Adrenal gland (tissue), 5 donors: Measurements from ENCODE around the gene GDF7.

ENCODE experiments used
- POLR2A ChIP-seq, 2 donors: fragments of 450-650 bp; IDR thresholded peaks; one replicate each; pipeline ENCODE4 v1.6.1; 2017; ENCODE audit warnings: antibody characterized with exemption in 2 of 2, mild to moderate bottlenecking in 2 of 2, moderate library complexity in 1 of 2
- TF ChIP-seq, protein P1 (sequence below), 6 experiments: fragments of 450-650 bp in 4 of 6; fragments of 200-600 bp in 2 of 6; sonication (generic) in 1 of 6; IDR thresholded peaks; 1 replicate in 5 of 6; 2 replicates in 1 of 6; pipeline versions ENCODE4 v1.5.1 to v1.8.0; 2016 to 2021; ENCODE audit warnings: antibody characterized with exemption in 6 of 6, mild to moderate bottlenecking in 2 of 6, moderate library complexity in 1 of 6
- donor health status: DM: no; HTN: no; CAD: no.

DNA sequence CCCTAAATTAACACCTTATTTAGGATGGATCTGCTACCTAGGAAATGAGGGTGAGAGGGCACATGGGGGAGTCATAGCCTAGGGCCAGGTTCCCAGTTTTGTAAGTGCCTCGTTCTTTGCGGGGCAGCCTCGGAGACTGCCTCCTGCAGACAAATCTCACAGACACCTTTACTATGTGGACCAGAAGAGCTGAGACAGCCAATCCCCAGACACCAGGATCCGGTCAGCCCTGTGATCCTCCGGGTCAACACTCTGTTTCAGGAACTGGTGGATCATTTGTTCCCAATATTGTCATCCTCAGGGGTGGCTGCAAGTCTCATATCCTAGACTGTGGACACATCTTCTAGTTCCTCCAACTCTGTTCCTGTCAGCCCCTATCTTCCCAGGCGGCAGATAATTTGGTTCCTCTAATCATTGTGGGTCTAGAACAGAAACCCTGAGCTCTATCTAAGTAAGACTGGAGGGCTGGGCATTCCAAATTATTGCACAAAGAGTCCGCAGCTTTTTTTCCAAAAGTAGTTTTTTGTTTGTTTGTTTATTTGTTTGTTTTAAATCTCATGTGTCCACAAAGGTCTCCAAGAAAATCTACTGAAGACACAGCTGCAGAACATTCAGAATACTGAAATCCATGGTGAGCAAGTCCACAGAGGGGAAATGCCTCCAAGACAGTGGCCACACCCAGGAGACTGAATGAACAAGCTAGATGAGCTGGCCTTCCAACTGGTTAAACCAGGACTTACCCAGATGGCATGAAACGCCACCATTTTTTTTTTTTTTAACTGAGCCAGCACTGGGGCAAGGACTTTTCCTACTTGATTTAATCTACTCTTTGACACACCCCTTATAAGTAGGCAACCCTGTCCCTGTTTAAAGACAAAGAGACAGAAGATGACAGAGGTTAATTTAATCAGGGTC, 6.2 kb upstream of the GDF7 start:
- TF ChIP-seq, protein P1, sequence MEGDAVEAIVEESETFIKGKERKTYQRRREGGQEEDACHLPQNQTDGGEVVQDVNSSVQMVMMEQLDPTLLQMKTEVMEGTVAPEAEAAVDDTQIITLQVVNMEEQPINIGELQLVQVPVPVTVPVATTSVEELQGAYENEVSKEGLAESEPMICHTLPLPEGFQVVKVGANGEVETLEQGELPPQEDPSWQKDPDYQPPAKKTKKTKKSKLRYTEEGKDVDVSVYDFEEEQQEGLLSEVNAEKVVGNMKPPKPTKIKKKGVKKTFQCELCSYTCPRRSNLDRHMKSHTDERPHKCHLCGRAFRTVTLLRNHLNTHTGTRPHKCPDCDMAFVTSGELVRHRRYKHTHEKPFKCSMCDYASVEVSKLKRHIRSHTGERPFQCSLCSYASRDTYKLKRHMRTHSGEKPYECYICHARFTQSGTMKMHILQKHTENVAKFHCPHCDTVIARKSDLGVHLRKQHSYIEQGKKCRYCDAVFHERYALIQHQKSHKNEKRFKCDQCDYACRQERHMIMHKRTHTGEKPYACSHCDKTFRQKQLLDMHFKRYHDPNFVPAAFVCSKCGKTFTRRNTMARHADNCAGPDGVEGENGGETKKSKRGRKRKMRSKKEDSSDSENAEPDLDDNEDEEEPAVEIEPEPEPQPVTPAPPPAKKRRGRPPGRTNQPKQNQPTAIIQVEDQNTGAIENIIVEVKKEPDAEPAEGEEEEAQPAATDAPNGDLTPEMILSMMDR (IDR thresholded peaks at IDR 0.05) = no peak
- no peak for TF ChIP-seq POLR2A (IDR thresholded peaks at IDR 0.05)
